GM21528 (cell line): ENCODE results near the gene GAD2.
"Not testable (repeated sequence)": the region's sequence is repeated elsewhere in the genome, so short reads cannot be mapped to it uniquely, and the experiment has no call there.

Experiments
- ATAC-seq: cut with Tn5 transposase; IDR thresholded peaks from one replicate; pipeline ENCODE4 v1.9.1; 2021; ENCODE audit warnings: mild to moderate bottlenecking, moderate library complexity; ENCODE audit not compliant: unreplicated experiment, low FRiP score

GAD2 gene

GRCh38 chr10:26310361-26310760, 93.8 kb downstream of the GAD2 start:
- ATAC-seq: no peak

- no peak for ATAC-seq
These were observed 94.9 kb downstream of the GAD2 start for GRCh38 chr10:26311383-26311940.

GRCh38 chr10:26314265-26315013, 97.9 kb downstream of the GAD2 start:
- ATAC-seq: no peak

- no peak for ATAC-seq
These were observed 102.1 kb downstream of the GAD2 start for GRCh38 chr10:26318672-26319071.

GRCh38 chr10:26323219-26323618, 106.6 kb downstream of the GAD2 start:
- no peak for ATAC-seq

- no peak for ATAC-seq
These were observed 110.3 kb downstream of the GAD2 start for GRCh38 chr10:26326851-26327250.

- ATAC-seq: no peak
These were observed 111.2 kb downstream of the GAD2 start for GRCh38 chr10:26327811-26328210.

- no peak for ATAC-seq
These were observed 114.8 kb downstream of the GAD2 start for GRCh38 chr10:26331371-26331770.

- no peak for ATAC-seq
These were observed 117.8 kb downstream of the GAD2 start for GRCh38 chr10:26334232-26334931.

- ATAC-seq: peak; percentile 91
These were observed 118.5 kb downstream of the GAD2 start for GRCh38 chr10:26334932-26335573.

GRCh38 chr10:26335574-26336093, 119.1 kb downstream of the GAD2 start:
- ATAC-seq: peak; percentile 52

GRCh38 chr10:26336979-26337378, 120.4 kb downstream of the GAD2 start:
- ATAC-seq: no peak

GRCh38 chr10:26341701-26342100, 125.1 kb downstream of the GAD2 start:
- ATAC-seq: no peak

- not testable (repeated sequence) for ATAC-seq
These were observed 132.3 kb downstream of the GAD2 start for GRCh38 chr10:26348821-26349417.
